GM23248 (cell line): Measurements from ENCODE around the gene GABRB3. TPM values are rescaled to one million over a fixed set of nuclear protein-coding genes. Genes with fewer than 3 reads are reported as not detected.

Experiments used
- DNase-seq: peaks from one replicate; pipeline ENCODE4 v3.0.0-alpha.2; 2015
- H2AFZ ChIP-seq: fragments of 200-600 bp; sonication (generic); 2 replicates; pipeline ENCODE4 v1.6.1; 2016; ENCODE audit warnings: antibody characterized with exemption
- H3F3A ChIP-seq: fragments of 200-600 bp; sonication (generic); 2 replicates; pipeline ENCODE4 v1.6.1; 2016; ENCODE audit warnings: mild to moderate bottlenecking, antibody characterized with exemption, mixed run types; ENCODE audit not compliant: insufficient read depth
- H3K27ac ChIP-seq: fragments of 200-600 bp; sonication (generic); 2 replicates; pipeline ENCODE4 v1.5.1; 2016; ENCODE audit warnings: mild to moderate bottlenecking
- H3K27me3 ChIP-seq: fragments of 200-600 bp; sonication (generic); replicated peaks from 2 replicates; pipeline ENCODE4 v1.6.1; 2016; ENCODE audit warnings: mild to moderate bottlenecking; ENCODE audit not compliant: insufficient read depth
- H3K36me3 ChIP-seq: fragments of 200-600 bp; sonication (generic); 2 replicates; pipeline ENCODE4 v1.6.1; 2016; ENCODE audit warnings: low read depth, mild to moderate bottlenecking
- H3K4me1 ChIP-seq: fragments of 200-600 bp; sonication (generic); 2 replicates; pipeline ENCODE4 v1.6.1; 2016; ENCODE audit warnings: mild to moderate bottlenecking; ENCODE audit not compliant: insufficient read depth
- H3K4me2 ChIP-seq: fragments of 200-600 bp; sonication (generic); one replicate; pipeline ENCODE4 v1.6.1; 2016; ENCODE audit warnings: mild to moderate bottlenecking; ENCODE audit not compliant: unreplicated experiment
- H3K4me3 ChIP-seq: fragments of 200-600 bp; sonication (generic); 2 replicates; pipeline ENCODE4 v1.5.1; 2016; ENCODE audit warnings: mild to moderate bottlenecking
- H3K79me2 ChIP-seq: fragments of 200-600 bp; sonication (generic); 2 replicates; pipeline ENCODE4 v1.6.1; 2016; ENCODE audit warnings: mild to moderate bottlenecking; ENCODE audit not compliant: insufficient read depth
- H3K9ac ChIP-seq: fragments of 200-600 bp; sonication (generic); 2 replicates; pipeline ENCODE4 v1.6.1; 2016; ENCODE audit warnings: mild to moderate bottlenecking
- H3K9me2 ChIP-seq: fragments of 200-600 bp; sonication (generic); 2 replicates; pipeline ENCODE4 v1.6.1; 2016; ENCODE audit warnings: mixed run types, mild to moderate bottlenecking, moderate library complexity; ENCODE audit not compliant: insufficient read depth
- H3K9me3 ChIP-seq: fragments of 200-600 bp; sonication (generic); one replicate; pipeline ENCODE4 v1.6.1; 2017; ENCODE audit warnings: low read depth
- H4K20me1 ChIP-seq: fragments of 200-600 bp; sonication (generic); 2 replicates; pipeline ENCODE4 v1.6.0; 2016; ENCODE audit not compliant: insufficient read depth
- EZH2 ChIP-seq: fragments of 200-600 bp; sonication (generic); IDR thresholded peaks from 2 replicates; pipeline ENCODE4 v1.6.1; 2018; ENCODE audit warnings: antibody characterized with exemption, mild to moderate bottlenecking; ENCODE audit not compliant: insufficient read depth, poor library complexity, severe bottlenecking
- EZH2phosphoT487 ChIP-seq: fragments of 200-600 bp; sonication (generic); IDR thresholded peaks from 2 replicates; pipeline ENCODE4 v1.6.1; 2018; ENCODE audit warnings: antibody characterized with exemption, moderate library complexity, mild to moderate bottlenecking, low read depth; ENCODE audit not compliant: insufficient read depth
- WGBS, 2 experiments: methylation state at CpG; one replicate each; pipeline ENCODE4 v1.1.6; 2015 to 2017; ENCODE audit warnings: low lambda C conversion rate in 2 of 2, low coverage in 1 of 2; ENCODE audit errors: missing lambda C conversion rate in 2 of 2; 5-methylcytosine and 5-hydroxymethylcytosine counted together
- in situ Hi-C: fragments of 300-500 bp; cut with MboI; formaldehyde crosslinking; loops from 2 replicates; pipeline ENCODE4 v1.15.0; 2020
- polyA plus RNA-seq: library from polyadenylated mRNA; unstranded; fragments of >200 nt; fragmentation: Nextera tagmentation; extraction: Ambion mirVana; gene quantifications from 2 replicates; pipeline ENCODE4 v1.2.1, GENCODE V29; 2016
- total RNA-seq: library from RNA; depleted of rRNA; stranded (reverse); fragments of >200 nt; shearing (Covaris generic); gene quantifications from 2 replicates; pipeline ENCODE4 v1.2.3, GENCODE V29; 2014

Gene GABRB3
- total and polyA plus RNA-seq, 2 experiments from 2014 or later, result 0.15 TPM; not detected in 1

DNA sequence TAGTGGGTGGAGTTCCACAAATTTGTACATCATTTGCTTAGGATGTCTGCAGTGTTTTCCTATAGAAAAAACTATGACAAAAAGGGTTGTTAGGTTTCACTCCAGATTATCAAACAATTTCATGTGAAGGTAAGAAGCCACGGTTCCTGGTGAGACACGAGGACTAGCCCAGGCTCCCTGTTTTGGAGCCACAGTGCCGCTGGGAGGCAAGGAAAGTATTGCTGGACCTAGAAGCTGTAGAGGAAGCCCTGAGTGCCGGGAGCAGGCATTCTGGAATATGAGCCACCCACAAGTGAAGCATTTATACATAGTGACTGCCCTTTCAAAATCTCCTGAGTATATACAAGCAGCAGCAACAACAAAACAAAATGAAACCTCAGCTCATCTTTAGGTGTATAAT lies 142.0 kb downstream of the GABRB3 start:
- H3K79me2 ChIP-seq, result no peaks in the 10 kb centered on the region
- DNase-seq, result no peak
- no peak overlapping the region for H3K9ac ChIP-seq
- no peaks in the 10 kb centered on the region for H3K4me1 ChIP-seq
- H3K27ac ChIP-seq, result no peak overlapping the region
- WGBS, 2 experiments, result 18 to 19% methylated on average over 4 of the region's 4 CpGs
- no peaks in the 10 kb centered on the region for H4K20me1 ChIP-seq
- H3K4me3 ChIP-seq, result no peak overlapping the region
- in situ Hi-C loops, result no loop called here
- H3K9me3 ChIP-seq, result no peaks in the 10 kb centered on the region
- H3K27me3 ChIP-seq, result no peaks in the 10 kb centered on the region
- H3K4me2 ChIP-seq, result no peak overlapping the region
- H2AFZ ChIP-seq, result no peak overlapping the region
- no peaks in the 10 kb centered on the region for H3F3A ChIP-seq
- no peak for TF ChIP-seq EZH2phosphoT487
- no peak for TF ChIP-seq EZH2
- H3K9me2 ChIP-seq, result no peaks in the 10 kb centered on the region
- no peaks in the 10 kb centered on the region for H3K36me3 ChIP-seq

DNA sequence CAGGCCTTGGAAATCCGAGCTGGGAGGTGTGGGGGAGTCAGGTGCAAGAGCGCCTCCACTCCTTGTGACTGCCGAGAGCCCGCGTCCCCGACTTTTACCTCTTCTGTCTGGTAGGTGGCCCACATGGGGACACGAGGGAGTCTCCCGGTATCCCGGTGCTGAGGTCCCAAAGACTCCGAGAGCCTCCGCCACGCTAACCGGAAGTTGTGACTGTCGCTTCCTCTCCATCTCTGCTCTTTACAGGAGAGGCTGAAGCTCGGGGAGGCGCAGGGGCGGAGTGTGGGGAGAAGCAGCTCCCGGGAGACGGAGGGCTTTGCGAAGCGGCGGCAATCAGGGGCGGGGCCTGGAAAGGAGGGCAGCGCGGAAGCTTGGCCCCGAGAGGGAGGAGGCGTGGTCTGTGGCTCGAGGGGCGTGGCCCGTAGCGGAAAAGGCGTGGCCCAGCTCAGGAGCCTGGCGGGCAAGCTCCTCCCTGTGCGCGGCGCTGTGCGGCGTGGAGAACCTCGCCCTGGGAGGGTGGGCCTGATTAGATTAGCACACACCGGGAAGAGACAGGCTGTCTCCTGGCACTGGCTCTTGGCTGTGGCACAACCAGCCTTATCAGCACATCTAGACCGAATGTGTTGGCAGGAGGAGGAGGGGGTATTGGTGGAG lies 143.9 kb downstream of the GABRB3 start:
- Histone ChIP-seq H2AFZ (no peak overlapping the region), H3K9me2 (no peaks in the 10 kb centered on the region), H3K36me3 (no peaks in the 10 kb centered on the region), H3K27me3 (no peaks in the 10 kb centered on the region), H3K79me2 (no peaks in the 10 kb centered on the region), H3K9me3 (no peaks in the 10 kb centered on the region), H3K9ac (no peak overlapping the region), H4K20me1 (no peaks in the 10 kb centered on the region), H3K4me3 (no peak overlapping the region), H3F3A (no peaks in the 10 kb centered on the region), H3K27ac (no peak overlapping the region), H3K4me1 (no peaks in the 10 kb centered on the region), H3K4me2 (no peak overlapping the region)
- TF ChIP-seq EZH2 (no peak), EZH2phosphoT487 (no peak)
- in situ Hi-C loops, result no loop called here
- no peak for DNase-seq
- WGBS, 2 experiments, result 65 to 70% methylated on average over 41 of the region's 41 CpGs

DNA sequence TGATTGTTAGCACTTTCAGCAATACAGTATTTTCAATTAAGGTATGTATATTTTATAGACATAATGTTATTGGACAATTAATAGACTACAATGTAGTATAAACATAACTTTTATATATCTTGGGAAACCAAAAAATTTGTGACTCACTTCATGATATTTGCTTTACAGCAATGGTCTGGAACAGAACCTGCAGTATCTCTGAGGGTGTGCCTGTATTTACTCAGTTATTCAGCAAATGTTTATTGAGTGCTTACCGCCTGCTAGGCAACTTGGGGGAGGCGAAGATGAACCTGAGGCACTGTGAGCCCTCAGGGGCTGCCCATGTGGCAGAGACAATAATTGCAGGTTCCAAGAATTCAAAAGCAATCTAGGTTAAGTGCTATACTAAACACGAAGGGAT lies 144.8 kb downstream of the GABRB3 start:
- Histone ChIP-seq H3K4me2 (no peak overlapping the region), H4K20me1 (no peaks in the 10 kb centered on the region), H3K4me3 (no peak overlapping the region), H3K4me1 (no peaks in the 10 kb centered on the region), H2AFZ (no peak overlapping the region), H3K36me3 (no peaks in the 10 kb centered on the region), H3K27me3 (no peaks in the 10 kb centered on the region), H3K79me2 (no peaks in the 10 kb centered on the region), H3K9ac (no peak overlapping the region), H3F3A (no peaks in the 10 kb centered on the region), H3K9me3 (no peaks in the 10 kb centered on the region), H3K9me2 (no peaks in the 10 kb centered on the region), H3K27ac (no peak overlapping the region)
- no peak for TF ChIP-seq EZH2
- no peak for TF ChIP-seq EZH2phosphoT487
- in situ Hi-C loops, result no loop called here
- no peak for DNase-seq
- WGBS, 2 experiments, result 13 to 35% methylated on average over 3 of the region's 3 CpGs

DNA sequence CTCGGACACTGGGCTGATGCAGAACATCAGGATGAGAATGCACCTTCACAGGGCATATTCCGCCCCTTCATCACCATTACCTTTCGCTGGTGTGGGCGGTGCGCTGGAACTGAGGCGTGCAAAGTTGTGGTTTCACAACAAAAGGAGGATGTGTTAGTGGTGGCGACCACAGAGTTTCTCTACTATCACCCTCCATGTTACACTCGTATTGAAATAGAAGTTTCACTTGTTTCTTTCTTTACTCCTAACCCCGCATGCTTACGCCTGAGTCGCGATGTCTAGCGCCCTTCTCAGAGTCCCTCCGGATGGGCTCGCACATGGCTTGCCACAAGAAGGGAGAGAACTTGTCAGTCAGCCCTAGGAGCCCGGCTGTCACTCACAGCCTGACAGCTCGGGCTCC lies 148.7 kb downstream of the GABRB3 start:
- no peak for DNase-seq
- no peak overlapping the region for H2AFZ ChIP-seq
- no peaks in the 10 kb centered on the region for H3K79me2 ChIP-seq
- H3K27ac ChIP-seq, result no peak overlapping the region
- in situ Hi-C loops, result no loop called here
- WGBS, 2 experiments, result 54 to 58% methylated on average over 17 of the region's 17 CpGs
- no peaks in the 10 kb centered on the region for H3K27me3 ChIP-seq
- no peak overlapping the region for H3K9ac ChIP-seq
- no peaks in the 10 kb centered on the region for H3K9me2 ChIP-seq
- TF ChIP-seq EZH2phosphoT487, result no peak
- TF ChIP-seq EZH2, result no peak
- H4K20me1 ChIP-seq, result no peaks in the 10 kb centered on the region
- H3K4me1 ChIP-seq, result no peaks in the 10 kb centered on the region
- H3K4me3 ChIP-seq, result no peak overlapping the region
- H3F3A ChIP-seq, result no peaks in the 10 kb centered on the region
- no peaks in the 10 kb centered on the region for H3K9me3 ChIP-seq
- no peaks in the 10 kb centered on the region for H3K36me3 ChIP-seq
- H3K4me2 ChIP-seq, result no peak overlapping the region
